ENCODE data around the gene IFI27. TPM values are rescaled to one million over a fixed set of nuclear protein-coding genes. Genes with fewer than 3 reads are reported as not detected.

Gene IFI27
- total RNA-seq, 1 experiment from 2014 or later: 4.9 TPM

GRCh38 chr14:94074534-94074933 lies 36.0 kb upstream of the IFI27 start:
- CTCF ChIA-PET: interaction anchor here (0.7 kb wide), 1 partner anchor 25 kb away, joined by 4 read pairs; no protein-coding TSS in a partner anchor
- no TSS peak for BruUV-seq (replicated peaks)

GRCh38 chr14:94075008-94075407 lies 35.5 kb upstream of the IFI27 start:
- Histone ChIP-seq H3K36me3 (ENCODE audit: insufficient read depth, low read length, poor library complexity, severe bottlenecking) (peaks cover 38% of the 10 kb centered on the region), H3K9me3 (ENCODE audit: low read depth, low read length, poor library complexity, severe bottlenecking) (peaks cover 22% of the 10 kb centered on the region), H3K27ac (ENCODE audit: low read depth, low read length, poor library complexity, severe bottlenecking) (no peak overlapping the region), H3K27me3 (replicated peaks; ENCODE audit: insufficient read depth, low read depth, low read length, poor library complexity) (no peaks in the 10 kb centered on the region), H3K4me3 (ENCODE audit: low read depth, low read length, poor library complexity, severe bottlenecking) (no peak overlapping the region), H3K4me1 (ENCODE audit: insufficient read depth, low read length, poor library complexity, severe bottlenecking) (peaks cover 5% of the 10 kb centered on the region)
- ChIA-PET POLR2A (ENCODE audit: low non-redundant PET) (no interaction called here), CTCF (no interaction called here)
- no TSS peak for BruUV-seq (replicated peaks)
- no peak for DNase-seq (ENCODE audit: low spot score)
- intact Hi-C loops (cut with micrococcal nuclease; ENCODE audit: unreplicated experiment): no loop called here
- TF ChIP-seq CTCF (conservative IDR thresholded peaks at IDR 0.05; ENCODE audit: low read depth, low read length): no peak
- no peak for TF ChIP-seq EZH2 (IDR thresholded peaks at IDR 0.05; ENCODE audit: borderline replicate concordance, low read depth, low read length, poor library complexity, severe bottlenecking)

More at GRCh38 chr14:94074534-94074933, 36.0 kb upstream of the IFI27 start:
- no peak for DNase-seq (ENCODE audit: low spot score)
- Histone ChIP-seq H3K4me3 (ENCODE audit: low read depth, low read length, poor library complexity, severe bottlenecking) (no peak overlapping the region), H3K27me3 (replicated peaks; ENCODE audit: insufficient read depth, low read depth, low read length, poor library complexity) (no peaks in the 10 kb centered on the region), H3K4me1 (ENCODE audit: insufficient read depth, low read length, poor library complexity, severe bottlenecking) (peaks cover under 1% of the 10 kb centered on the region), H3K36me3 (ENCODE audit: insufficient read depth, low read length, poor library complexity, severe bottlenecking) (peaks cover 38% of the 10 kb centered on the region), H3K9me3 (ENCODE audit: low read depth, low read length, poor library complexity, severe bottlenecking) (peaks cover 22% of the 10 kb centered on the region), H3K27ac (ENCODE audit: low read depth, low read length, poor library complexity, severe bottlenecking) (no peak overlapping the region)
- POLR2A ChIA-PET (ENCODE audit: low non-redundant PET): no interaction called here
- TF ChIP-seq CTCF (conservative IDR thresholded peaks at IDR 0.05; ENCODE audit: low read depth, low read length): no peak
- no peak for TF ChIP-seq EZH2 (IDR thresholded peaks at IDR 0.05; ENCODE audit: borderline replicate concordance, low read depth, low read length, poor library complexity, severe bottlenecking)
- intact Hi-C loops (cut with micrococcal nuclease; ENCODE audit: unreplicated experiment): no loop called here

- H3K36me3 ChIP-seq (ENCODE audit: insufficient read depth, low read length, poor library complexity, severe bottlenecking): peaks cover 38% of the 10 kb centered on the region
- CTCF ChIA-PET: no interaction called here
Observed at GRCh38 chr14:94077111-94077821, 33.3 kb upstream of the IFI27 start.

More at GRCh38 chr14:94077111-94077821, 33.3 kb upstream of the IFI27 start:
- Histone ChIP-seq H3K4me1 (ENCODE audit: insufficient read depth, low read length, poor library complexity, severe bottlenecking) (peaks cover 12% of the 10 kb centered on the region), H3K9me3 (ENCODE audit: low read depth, low read length, poor library complexity, severe bottlenecking) (peaks cover 22% of the 10 kb centered on the region), H3K27ac (ENCODE audit: low read depth, low read length, poor library complexity, severe bottlenecking) (no peak overlapping the region), H3K27me3 (replicated peaks; ENCODE audit: insufficient read depth, low read depth, low read length, poor library complexity) (no peaks in the 10 kb centered on the region), H3K4me3 (ENCODE audit: low read depth, low read length, poor library complexity, severe bottlenecking) (no peak overlapping the region)
- POLR2A ChIA-PET (ENCODE audit: low non-redundant PET): no interaction called here
- TF ChIP-seq EZH2 (IDR thresholded peaks at IDR 0.05; ENCODE audit: borderline replicate concordance, low read depth, low read length, poor library complexity, severe bottlenecking): no peak
- no peak for TF ChIP-seq CTCF (conservative IDR thresholded peaks at IDR 0.05; ENCODE audit: low read depth, low read length)
- DNase-seq (ENCODE audit: low spot score): no peak
- intact Hi-C loops (cut with micrococcal nuclease; ENCODE audit: unreplicated experiment): no loop called here
- BruUV-seq (replicated peaks): no TSS peak
